ENCODE data around the gene FOS.
"Not testable (repeated sequence)": the region's sequence is repeated elsewhere in the genome, so short reads cannot be mapped to it uniquely, and the experiment has no call there.

FOS gene

GRCh38 chr14:75282170-75282554 is 3.5 kb downstream of the FOS start:
- no peak overlapping the region for H3K4me3 ChIP-seq (ENCODE audit: low read depth, low read length)
- H3K9me3 ChIP-seq (ENCODE audit: control insufficient read depth, insufficient read depth, low read depth, low read length), result no peaks in the 10 kb centered on the region
- CTCF ChIA-PET, result interaction anchor here (0.6 to 2.1 kb wide), 3 partner anchors 8 to 669 kb away, joined by 3 to 6 read pairs (median 4); no protein-coding TSS in a partner anchor
- H3K27ac ChIP-seq (ENCODE audit: extremely low read depth, low read depth, low read length), result no peak overlapping the region
- H3K36me3 ChIP-seq (ENCODE audit: control insufficient read depth in 2 of 2, insufficient read depth in 1 of 2, low read length in 2 of 2), result peaks cover 0 to 19% of the 10 kb centered on the region in 2 experiments; a peak in 1 of 3 replicates
- peaks cover 4% of the 10 kb centered on the region; the same call in 1 of the 2 replicates for H3K4me1 ChIP-seq (ENCODE audit: control insufficient read depth, insufficient read depth, low read length)
- POLR2A ChIA-PET, result interaction anchor here (1.6 kb wide), 1 partner anchor 23 kb away, joined by 5 read pairs; no protein-coding TSS in a partner anchor
- no peak for TF ChIP-seq ZNF2 (tag by site-specific recombination; IDR thresholded peaks at IDR 0.05)
- TF ChIP-seq, protein P1, sequence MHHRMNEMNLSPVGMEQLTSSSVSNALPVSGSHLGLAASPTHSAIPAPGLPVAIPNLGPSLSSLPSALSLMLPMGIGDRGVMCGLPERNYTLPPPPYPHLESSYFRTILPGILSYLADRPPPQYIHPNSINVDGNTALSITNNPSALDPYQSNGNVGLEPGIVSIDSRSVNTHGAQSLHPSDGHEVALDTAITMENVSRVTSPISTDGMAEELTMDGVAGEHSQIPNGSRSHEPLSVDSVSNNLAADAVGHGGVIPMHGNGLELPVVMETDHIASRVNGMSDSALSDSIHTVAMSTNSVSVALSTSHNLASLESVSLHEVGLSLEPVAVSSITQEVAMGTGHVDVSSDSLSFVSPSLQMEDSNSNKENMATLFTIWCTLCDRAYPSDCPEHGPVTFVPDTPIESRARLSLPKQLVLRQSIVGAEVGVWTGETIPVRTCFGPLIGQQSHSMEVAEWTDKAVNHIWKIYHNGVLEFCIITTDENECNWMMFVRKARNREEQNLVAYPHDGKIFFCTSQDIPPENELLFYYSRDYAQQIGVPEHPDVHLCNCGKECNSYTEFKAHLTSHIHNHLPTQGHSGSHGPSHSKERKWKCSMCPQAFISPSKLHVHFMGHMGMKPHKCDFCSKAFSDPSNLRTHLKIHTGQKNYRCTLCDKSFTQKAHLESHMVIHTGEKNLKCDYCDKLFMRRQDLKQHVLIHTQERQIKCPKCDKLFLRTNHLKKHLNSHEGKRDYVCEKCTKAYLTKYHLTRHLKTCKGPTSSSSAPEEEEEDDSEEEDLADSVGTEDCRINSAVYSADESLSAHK (tag by site-specific recombination; IDR thresholded peaks at IDR 0.05), result no peak
- no peak for TF ChIP-seq ZNF114 (tag by site-specific recombination; IDR thresholded peaks at IDR 0.05)
- no peak for TF ChIP-seq ZBTB1 (tag by site-specific recombination; IDR thresholded peaks at IDR 0.05)

DNA sequence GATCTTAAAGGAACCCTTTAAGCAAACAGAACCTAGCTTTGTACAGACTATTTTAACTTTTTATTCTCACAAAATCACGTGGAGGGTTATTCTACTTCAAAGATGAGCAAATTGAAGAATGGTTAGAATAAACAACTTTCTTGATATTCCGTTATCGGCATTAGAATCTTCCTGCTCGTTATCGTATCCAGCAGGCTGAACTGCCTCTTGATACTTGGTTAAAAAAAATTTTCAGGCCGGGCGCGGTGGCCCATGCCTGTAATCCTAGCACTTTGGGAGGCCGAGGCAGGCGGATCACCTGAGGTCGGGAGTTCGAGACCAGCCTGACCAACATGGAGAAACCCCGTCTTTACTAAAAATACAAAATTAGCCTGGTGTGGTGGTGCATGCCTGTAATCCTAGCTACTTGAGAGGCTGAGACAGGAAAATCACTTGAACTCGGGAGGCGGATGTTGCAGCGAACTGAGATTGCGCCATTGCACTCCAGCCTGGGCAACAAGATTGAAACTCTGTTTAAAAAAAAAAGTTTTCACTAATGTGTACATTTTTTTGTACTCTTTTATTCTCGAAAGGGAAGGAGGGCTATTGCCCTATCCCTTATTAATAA is 4.0 kb downstream of the FOS start:
- H3K27ac ChIP-seq (ENCODE audit: extremely low read depth, low read depth, low read length); H3K4me1 ChIP-seq (ENCODE audit: control insufficient read depth, insufficient read depth, low read length); POLR2A ChIA-PET; H3K4me3 ChIP-seq (ENCODE audit: low read depth, low read length); H3K9me3 ChIP-seq (ENCODE audit: control insufficient read depth, insufficient read depth, low read depth, low read length): not testable (repeated sequence)
- CTCF ChIA-PET, result interaction anchor here (1.3 to 2.1 kb wide), 2 partner anchors 8 to 12 kb away, joined by 4 to 6 read pairs; no protein-coding TSS in a partner anchor
- H3K36me3 ChIP-seq (ENCODE audit: control insufficient read depth in 2 of 2, insufficient read depth in 1 of 2, low read length in 2 of 2), result peaks cover 0 to 19% of the 10 kb centered on the region in 2 experiments; a peak in 1 of 3 replicates

DNA sequence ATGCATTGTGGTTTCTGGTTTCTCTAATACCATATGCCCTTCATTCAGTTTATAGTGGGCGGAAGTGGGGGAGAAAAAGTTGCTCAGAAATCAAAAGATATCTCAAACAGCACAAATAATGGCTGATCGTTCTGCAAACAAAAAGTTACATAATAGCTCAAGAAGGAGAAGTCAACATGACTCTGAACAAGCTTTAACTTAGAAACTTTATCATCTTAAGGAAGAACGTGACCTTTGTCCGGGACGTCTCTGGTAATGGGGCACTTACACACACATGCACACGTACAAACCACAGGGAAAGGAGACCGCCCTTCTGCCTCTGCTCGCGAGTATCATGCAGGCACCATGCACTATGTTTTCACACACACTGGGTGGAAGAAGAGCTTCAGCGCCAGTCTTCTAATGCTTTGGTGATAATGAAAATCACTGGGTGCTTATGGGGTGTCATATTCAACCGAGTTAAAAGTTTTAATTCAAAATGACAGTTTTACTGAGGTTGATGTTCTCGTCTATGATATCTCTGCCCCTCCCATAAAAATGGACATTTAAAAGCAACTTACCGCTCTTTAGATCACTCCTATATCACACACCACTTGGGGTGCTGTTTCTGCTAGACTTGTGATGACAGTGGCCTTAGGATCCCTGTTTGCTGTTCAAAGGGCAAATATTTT is 4.7 kb downstream of the FOS start:
- ChIA-PET POLR2A (no interaction called here), CTCF (interaction anchor here (0.6 to 2.1 kb wide), 3 partner anchors 12 to 164 kb away, joined by 3 to 6 read pairs (median 3); no protein-coding TSS in a partner anchor)
- Histone ChIP-seq H3K4me1 (ENCODE audit: control insufficient read depth, insufficient read depth, low read length) (no peaks in the 10 kb centered on the region), H3K4me3 (ENCODE audit: low read depth, low read length) (no peak overlapping the region), H3K36me3 (ENCODE audit: control insufficient read depth in 2 of 2, insufficient read depth in 1 of 2, low read length in 2 of 2) (peaks cover 0 to 19% of the 10 kb centered on the region in 2 experiments; a peak in 1 of 3 replicates), H3K27ac (ENCODE audit: extremely low read depth, low read depth, low read length) (no peak overlapping the region), H3K9me3 (ENCODE audit: control insufficient read depth, insufficient read depth, low read depth, low read length) (no peaks in the 10 kb centered on the region)
- no peak for TF ChIP-seq EGR2 (tag by site-specific recombination; IDR thresholded peaks at IDR 0.05; ENCODE audit: low read depth)
- TF ChIP-seq, protein P2, sequence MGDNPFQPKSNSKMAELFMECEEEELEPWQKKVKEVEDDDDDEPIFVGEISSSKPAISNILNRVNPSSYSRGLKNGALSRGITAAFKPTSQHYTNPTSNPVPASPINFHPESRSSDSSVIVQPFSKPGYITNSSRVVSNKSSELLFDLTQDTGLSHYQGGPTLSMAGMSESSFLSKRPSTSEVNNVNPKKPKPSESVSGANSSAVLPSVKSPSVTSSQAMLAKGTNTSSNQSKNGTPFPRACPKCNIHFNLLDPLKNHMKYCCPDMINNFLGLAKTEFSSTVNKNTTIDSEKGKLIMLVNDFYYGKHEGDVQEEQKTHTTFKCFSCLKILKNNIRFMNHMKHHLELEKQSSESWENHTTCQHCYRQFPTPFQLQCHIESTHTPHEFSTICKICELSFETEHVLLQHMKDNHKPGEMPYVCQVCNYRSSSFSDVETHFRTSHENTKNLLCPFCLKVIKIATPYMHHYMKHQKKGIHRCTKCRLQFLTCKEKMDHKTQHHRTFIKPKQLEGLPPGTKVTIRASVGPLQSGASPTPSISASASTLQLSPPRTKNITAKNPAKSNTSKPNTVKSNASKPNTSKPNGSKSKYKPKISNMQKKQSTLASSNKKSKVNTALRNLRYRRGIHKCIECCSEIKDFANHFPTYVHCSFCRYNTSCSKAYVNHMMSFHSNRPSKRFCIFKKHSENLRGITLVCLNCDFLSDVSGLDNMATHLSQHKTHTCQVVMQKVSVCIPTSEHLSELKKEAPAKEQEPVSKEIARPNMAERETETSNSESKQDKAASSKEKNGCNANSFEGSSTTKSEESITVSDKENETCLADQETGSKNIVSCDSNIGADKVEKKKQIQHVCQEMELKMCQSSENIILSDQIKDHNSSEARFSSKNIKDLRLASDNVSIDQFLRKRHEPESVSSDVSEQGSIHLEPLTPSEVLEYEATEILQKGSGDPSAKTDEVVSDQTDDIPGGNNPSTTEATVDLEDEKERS (tag by site-specific recombination; IDR thresholded peaks at IDR 0.05), result no peak
- no peak for TF ChIP-seq INSM2 (tag by site-specific recombination; IDR thresholded peaks at IDR 0.05)
- no peak for TF ChIP-seq ZNF112 (tag by site-specific recombination; IDR thresholded peaks at IDR 0.05)
- TF ChIP-seq ZNF792 (tag by site-specific recombination; IDR thresholded peaks at IDR 0.05), result no peak
- TF ChIP-seq REPIN1 (tag by site-specific recombination; IDR thresholded peaks at IDR 0.05; ENCODE audit: low read depth), result no peak
- no peak for TF ChIP-seq ZNF16 (tag by site-specific recombination; IDR thresholded peaks at IDR 0.05; ENCODE audit: low read depth)
- TF ChIP-seq ZNF626 (tag by site-specific recombination; IDR thresholded peaks at IDR 0.05), result no peak
- TF ChIP-seq KLF17 (tag by site-specific recombination; IDR thresholded peaks at IDR 0.05), result no peak
- TF ChIP-seq ZNF654 (tag by site-specific recombination; IDR thresholded peaks at IDR 0.05; ENCODE audit: low read depth), result no peak
- no peak for TF ChIP-seq ZNF433 (tag by site-specific recombination; IDR thresholded peaks at IDR 0.05; ENCODE audit: low read depth)
- TF ChIP-seq ZNF629 (tag by site-specific recombination; IDR thresholded peaks at IDR 0.05), result no peak
- TF ChIP-seq ZNF174 (tag by site-specific recombination; IDR thresholded peaks at IDR 0.05), result no peak
- TF ChIP-seq ZFHX2 (tag by site-specific recombination; conservative IDR thresholded peaks at IDR 0.05), result no peak
- TF ChIP-seq BCL11B (tag by site-specific recombination; IDR thresholded peaks at IDR 0.05; ENCODE audit: low read depth), result no peak
- TF ChIP-seq ZNF19 (tag by site-specific recombination; IDR thresholded peaks at IDR 0.05; ENCODE audit: low read depth), result no peak
